Measurements from ENCODE around the gene VPS36.

DNA sequence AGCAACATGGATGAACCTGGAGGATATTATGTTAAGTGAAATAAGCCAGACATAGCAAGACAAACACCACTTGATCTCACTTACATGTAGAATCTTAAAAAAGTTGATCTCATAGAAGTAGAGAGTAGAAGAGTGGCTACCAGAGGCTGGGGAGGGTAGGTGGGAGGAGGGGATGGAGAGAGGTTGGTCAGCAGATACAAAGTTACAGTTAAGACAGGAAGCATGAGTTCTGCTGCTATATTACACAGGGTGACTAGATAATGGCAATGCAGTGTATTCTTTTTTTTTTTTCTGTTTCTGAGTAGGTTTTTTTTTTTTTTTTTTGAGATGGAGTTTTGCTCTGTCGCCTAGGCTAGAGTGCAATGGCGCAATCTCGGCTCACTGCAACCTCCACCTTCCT lies 29.2 kb downstream of the VPS36 start:
- TF ChIP-seq, protein P1, sequence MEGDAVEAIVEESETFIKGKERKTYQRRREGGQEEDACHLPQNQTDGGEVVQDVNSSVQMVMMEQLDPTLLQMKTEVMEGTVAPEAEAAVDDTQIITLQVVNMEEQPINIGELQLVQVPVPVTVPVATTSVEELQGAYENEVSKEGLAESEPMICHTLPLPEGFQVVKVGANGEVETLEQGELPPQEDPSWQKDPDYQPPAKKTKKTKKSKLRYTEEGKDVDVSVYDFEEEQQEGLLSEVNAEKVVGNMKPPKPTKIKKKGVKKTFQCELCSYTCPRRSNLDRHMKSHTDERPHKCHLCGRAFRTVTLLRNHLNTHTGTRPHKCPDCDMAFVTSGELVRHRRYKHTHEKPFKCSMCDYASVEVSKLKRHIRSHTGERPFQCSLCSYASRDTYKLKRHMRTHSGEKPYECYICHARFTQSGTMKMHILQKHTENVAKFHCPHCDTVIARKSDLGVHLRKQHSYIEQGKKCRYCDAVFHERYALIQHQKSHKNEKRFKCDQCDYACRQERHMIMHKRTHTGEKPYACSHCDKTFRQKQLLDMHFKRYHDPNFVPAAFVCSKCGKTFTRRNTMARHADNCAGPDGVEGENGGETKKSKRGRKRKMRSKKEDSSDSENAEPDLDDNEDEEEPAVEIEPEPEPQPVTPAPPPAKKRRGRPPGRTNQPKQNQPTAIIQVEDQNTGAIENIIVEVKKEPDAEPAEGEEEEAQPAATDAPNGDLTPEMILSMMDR (IDR thresholded peaks at IDR 0.05): no peak
- no peak for TF ChIP-seq EP300 (IDR thresholded peaks at IDR 0.05)
